ENCODE results near the gene CTSA. TPM values are rescaled to one million over a fixed set of nuclear protein-coding genes. Genes with fewer than 3 reads are reported as not detected.

CTSA gene
- total RNA-seq, 6 experiments from 2014 or later: 133 to 176 (median 155) TPM

GRCh38 chr20:45851501-45851900 lies 39.6 kb upstream of the CTSA start:
- DNase-seq: no peak
- Mint-ChIP-seq H3K4me3 (no peak overlapping the region), H3K4me1 (ENCODE audit: low read depth) (peaks cover 9% of the 10 kb centered on the region; the same call in 1 of the 2 replicates), H3K9me3 (no peaks in the 10 kb centered on the region), H3K27ac (no peak overlapping the region), H3K36me3 (ENCODE audit: low read depth) (peaks cover 13% of the 10 kb centered on the region; the same call in 1 of the 2 replicates), H3K27me3 (ENCODE audit: insufficient read depth) (no peaks in the 10 kb centered on the region)
- TF ChIP-seq CTCF (IDR thresholded peaks at IDR 0.05): no peak

- TF ChIP-seq CTCF (IDR thresholded peaks at IDR 0.05): no peak
- Mint-ChIP-seq H3K9me3 (no peaks in the 10 kb centered on the region), H3K27me3 (ENCODE audit: insufficient read depth) (peaks cover 3% of the 10 kb centered on the region; the same call in 1 of the 2 replicates), H3K36me3 (ENCODE audit: low read depth) (peaks cover 17% of the 10 kb centered on the region; the same call in 1 of the 2 replicates), H3K27ac (no peak overlapping the region), H3K4me1 (ENCODE audit: low read depth) (peaks cover 10% of the 10 kb centered on the region; the same call in 1 of the 2 replicates), H3K4me3 (no peak overlapping the region)
- no peak for DNase-seq
Measured at GRCh38 chr20:45852326-45852725, 38.8 kb upstream of the CTSA start.

GRCh38 chr20:45853484-45853883 lies 37.7 kb upstream of the CTSA start:
- Mint-ChIP-seq H3K36me3 (ENCODE audit: low read depth) (peaks cover 17% of the 10 kb centered on the region; the same call in 1 of the 2 replicates), H3K4me1 (ENCODE audit: low read depth) (peaks cover 20% of the 10 kb centered on the region), H3K27ac (no peak overlapping the region), H3K27me3 (ENCODE audit: insufficient read depth) (peaks cover 3% of the 10 kb centered on the region; the same call in 1 of the 2 replicates), H3K9me3 (no peaks in the 10 kb centered on the region), H3K4me3 (no peak overlapping the region)
- no peak for TF ChIP-seq CTCF (IDR thresholded peaks at IDR 0.05)
- no peak for DNase-seq

- DNase-seq: peak; percentile 100
- no peak for TF ChIP-seq CTCF (IDR thresholded peaks at IDR 0.05)
- peak within 1 kb of the TSS; percentile 80 for H3K27ac Mint-ChIP-seq
- peak within 1 kb of the TSS; percentile 94 for H3K4me3 Mint-ChIP-seq
- no peaks in the 10 kb centered on the region; the same call in 1 of the 2 replicates for H3K9me3 Mint-ChIP-seq
- peaks cover 42% of the 10 kb centered on the region for H3K4me1 Mint-ChIP-seq (ENCODE audit: low read depth)
- H3K36me3 Mint-ChIP-seq (ENCODE audit: low read depth): peaks cover 20% of the 10 kb centered on the region
- peaks cover 3% of the 10 kb centered on the region; the same call in 1 of the 2 replicates for H3K27me3 Mint-ChIP-seq (ENCODE audit: insufficient read depth)
Measured at GRCh38 chr20:45857114-45857881, 33.8 kb upstream of the CTSA start, which contains the start of the genes ACOT8 and ZSWIM3. TSS of gene ACOT8 (minus strand) at chr20:45857392. CDS start at chr20:45857315, 77 bp downstream. TSS of gene ZSWIM3 (plus strand) at chr20:45857614. CDS start at chr20:45857826, 212 bp downstream.

DNA sequence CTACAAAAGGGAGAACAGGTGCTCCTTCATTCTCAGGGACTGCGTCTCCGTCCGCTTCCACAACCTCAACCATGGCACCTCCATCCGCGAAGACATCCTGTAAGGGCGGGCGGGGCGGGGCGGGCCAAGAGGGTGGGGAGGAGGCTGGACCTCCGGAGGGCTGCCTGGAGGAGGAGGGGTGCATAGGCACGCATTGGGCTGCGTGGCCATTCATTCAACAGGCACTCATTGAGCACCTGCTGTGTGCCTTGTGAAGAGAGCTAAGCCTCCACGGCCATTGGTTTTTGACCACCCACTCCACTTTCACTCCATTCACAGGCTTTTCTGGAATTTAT lies 33.3 kb upstream of the CTSA start:
- no peak for TF ChIP-seq CTCF (IDR thresholded peaks at IDR 0.05)
- no peak for DNase-seq
- no peaks in the 10 kb centered on the region; the same call in 1 of the 2 replicates for H3K9me3 Mint-ChIP-seq
- peaks cover 3% of the 10 kb centered on the region; the same call in 1 of the 2 replicates for H3K27me3 Mint-ChIP-seq (ENCODE audit: insufficient read depth)
- peaks cover 20% of the 10 kb centered on the region for H3K36me3 Mint-ChIP-seq (ENCODE audit: low read depth)
- H3K27ac Mint-ChIP-seq: peak overlapping the region; percentile 75
- H3K4me3 Mint-ChIP-seq: peak overlapping the region; percentile 94
- H3K4me1 Mint-ChIP-seq (ENCODE audit: low read depth): peaks cover 42% of the 10 kb centered on the region

Measured in HFFc6 (cell line).